HG02852 (cell line): Measurements from ENCODE around the gene TRAPPC12.
"Not testable (repeated sequence)": the region's sequence is repeated elsewhere in the genome, so short reads cannot be mapped to it uniquely, and the experiment has no call there.

Source experiments
- ATAC-seq: cut with Tn5 transposase; IDR thresholded peaks from one replicate; pipeline ENCODE4 v1.9.1; 2021; ENCODE audit warnings: mild to moderate bottlenecking, moderate library complexity; ENCODE audit not compliant: unreplicated experiment

The TRAPPC12 gene

DNA sequence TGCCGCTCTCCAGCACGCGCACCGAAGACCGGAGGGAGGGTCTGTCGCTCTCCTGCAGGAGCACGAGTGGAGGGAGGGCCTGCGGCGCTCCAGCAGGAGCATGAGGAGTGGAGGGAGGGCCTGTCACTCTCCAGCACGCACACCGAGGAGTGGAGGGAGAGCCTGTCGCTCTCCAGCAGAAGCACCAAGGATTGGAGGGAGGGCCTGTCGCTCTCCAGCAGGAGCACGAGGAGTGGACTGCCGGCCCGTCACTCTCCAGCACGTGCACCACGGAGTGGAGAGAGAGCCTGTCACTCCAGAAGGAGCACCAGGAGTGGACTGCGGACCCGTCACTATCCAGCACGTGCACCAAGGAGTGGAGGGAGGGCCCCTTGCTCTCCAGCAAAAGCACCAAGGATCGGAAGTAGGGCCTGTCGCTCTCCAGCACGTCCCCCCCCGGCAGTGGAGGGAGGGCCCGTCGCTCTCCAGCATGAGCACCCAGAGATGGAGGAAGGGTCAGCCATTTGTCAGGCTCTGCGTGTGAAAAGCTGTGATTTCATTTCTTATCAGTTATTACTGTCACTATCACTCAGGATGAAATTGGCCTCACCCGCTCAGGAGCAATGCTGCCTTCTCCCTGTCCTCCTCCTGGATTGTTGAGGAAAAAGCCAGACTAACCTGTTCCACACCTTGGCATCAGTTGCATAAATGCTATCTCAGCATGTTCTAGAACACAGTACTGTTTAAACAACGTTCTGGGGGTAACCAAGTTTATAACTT is 103.9 kb downstream of the TRAPPC12 start:
- no peak for ATAC-seq

DNA sequence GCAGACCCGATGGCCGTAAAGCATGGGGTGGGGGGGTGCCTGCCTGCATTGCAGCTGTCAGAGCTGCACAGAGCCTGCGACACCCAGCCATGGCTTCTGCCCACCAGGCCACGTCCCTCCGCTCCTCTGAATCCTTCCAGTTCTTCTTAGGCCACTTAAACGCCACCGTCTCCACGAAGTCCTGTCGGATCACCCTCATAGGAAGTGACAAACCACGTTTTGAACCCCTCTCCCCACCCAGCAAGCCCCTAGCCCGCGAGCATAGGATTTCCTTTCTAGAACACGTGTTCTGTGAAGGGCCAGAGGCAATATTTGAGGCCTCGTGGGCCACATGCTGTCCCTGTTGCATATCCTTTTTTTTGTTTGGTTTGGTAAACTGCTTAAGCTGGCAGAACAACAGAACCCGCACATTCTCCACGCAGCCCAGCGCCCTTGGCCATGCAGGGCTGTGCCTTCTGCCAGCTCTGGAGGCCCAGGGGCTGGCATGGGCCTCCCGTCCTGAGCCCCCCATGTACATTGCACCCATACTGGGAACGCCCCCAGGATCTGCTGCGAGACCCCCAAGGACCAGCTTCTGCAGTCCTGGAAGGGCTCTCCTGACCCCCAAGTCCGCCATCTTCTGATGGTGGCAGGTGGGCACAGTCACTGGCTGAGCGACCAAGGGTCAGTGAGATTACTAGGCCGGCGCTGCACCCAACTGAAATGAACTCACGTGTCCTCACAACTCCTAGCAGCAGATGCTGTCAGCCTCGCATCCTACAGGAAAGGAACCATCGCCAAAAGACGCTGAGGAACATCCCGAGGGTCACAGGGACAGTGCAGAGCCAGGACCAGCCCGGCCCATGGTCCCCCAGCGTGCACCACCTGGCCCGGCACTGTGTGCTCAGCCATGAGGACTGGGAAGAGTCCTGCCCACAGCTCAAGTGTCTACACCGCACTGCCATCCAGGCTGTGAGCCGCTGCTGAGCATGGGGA is 104.8 kb downstream of the TRAPPC12 start:
- no peak for ATAC-seq

DNA sequence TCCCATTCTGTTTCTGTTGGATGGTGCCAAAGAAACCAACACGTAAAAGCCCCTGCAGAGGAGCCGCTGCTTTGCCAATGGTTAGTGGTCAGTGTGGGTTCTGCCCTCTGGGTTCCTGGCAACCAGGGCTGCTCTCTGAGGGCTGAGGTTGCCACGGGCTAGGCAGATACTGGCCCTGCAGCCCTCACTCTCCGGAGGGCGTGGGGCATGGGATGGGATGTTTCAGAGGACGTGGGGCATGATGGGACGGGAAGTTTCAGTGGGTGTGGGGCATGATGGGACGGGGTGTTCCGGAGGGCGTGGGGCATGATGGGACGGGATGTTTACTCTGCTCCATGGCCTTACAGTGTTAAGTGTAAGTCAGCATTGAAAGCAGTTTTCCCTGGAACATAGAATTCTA is 105.7 kb downstream of the TRAPPC12 start:
- ATAC-seq, result no peak

DNA sequence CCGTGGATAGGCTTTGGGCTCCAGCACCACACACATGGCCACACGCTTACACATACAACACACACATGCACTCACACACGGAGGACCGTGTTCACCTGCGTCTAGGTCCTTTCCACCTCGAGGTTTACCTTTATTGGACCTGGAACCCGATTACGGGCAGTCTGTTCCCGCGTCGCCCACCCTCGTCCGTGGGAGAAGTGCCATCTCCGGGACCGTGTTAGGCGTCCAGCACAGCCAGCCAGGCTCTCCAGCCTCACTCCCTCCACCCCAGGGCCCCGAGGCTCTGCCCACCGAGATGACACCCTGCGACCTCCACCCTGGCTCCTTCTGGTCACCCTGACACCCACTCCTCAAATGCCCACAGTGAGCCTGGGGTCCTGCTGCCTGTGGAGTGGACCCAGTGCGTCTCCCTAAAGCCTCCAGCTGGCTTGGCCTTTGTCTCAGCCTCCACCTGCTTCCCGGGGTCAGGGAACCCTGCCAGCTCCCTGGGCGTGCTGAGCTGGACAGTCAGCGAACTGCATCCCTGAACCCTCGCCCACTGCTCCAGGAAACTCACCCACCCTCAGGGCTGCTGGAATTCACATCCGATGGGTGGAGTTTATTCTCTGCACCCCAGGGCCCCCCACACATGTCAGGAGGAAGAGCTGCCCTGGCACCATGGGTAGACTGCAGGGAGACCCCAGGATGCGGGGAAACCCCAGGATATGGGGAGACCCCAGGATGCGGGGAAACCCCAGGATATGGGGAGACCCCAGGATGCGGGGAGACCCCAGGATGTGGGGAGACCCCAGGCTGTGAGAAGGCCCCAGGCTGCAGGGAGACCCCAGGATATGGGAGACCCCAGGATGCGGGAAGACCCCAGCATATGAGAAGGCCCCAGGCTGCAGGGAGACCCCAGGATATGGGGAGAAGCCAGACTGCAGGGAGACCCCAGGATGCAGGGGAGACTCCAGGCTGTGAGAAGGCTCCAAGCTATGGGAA is 106.8 kb downstream of the TRAPPC12 start:
- no peak for ATAC-seq

DNA sequence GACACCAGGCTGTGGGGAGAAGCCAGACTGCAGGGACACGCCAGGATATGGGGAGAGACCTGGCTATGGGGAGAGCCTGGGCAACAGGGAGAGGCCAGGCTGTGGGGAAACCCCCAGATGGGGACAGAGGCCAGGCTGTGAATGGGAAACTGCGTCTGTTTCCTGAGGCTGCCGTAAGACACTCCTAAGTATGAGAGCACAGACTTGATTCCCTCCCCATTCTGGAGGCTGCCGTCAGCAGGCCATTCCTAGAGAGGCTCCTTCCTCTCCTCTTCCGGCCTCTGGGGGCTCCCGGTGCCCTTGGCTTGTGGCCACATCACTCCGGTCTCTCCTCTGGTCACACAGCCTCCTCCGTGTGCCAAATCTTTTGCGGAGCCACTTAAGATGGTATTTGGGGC is 107.5 kb downstream of the TRAPPC12 start:
- ATAC-seq, result no peak

DNA sequence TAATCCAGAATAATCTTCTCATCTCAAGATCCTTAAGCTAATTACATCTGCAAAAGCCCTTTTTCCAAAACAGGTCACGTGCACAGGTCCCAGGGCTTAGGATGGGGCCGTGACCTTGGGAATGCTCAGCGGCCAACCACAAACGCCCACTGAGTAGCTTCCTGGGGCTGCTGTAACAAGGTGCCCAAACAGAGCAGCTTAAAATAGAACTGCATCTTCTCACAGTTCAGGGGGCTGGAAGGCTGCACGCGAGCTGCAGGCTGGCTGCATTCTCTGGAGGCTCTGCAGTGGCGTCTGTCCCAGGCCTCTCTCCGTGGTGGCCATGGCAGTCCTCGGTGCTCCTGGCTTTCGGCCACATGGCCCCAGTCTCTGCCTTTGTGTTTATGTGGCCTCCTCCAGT is 107.9 kb downstream of the TRAPPC12 start:
- no peak for ATAC-seq

DNA sequence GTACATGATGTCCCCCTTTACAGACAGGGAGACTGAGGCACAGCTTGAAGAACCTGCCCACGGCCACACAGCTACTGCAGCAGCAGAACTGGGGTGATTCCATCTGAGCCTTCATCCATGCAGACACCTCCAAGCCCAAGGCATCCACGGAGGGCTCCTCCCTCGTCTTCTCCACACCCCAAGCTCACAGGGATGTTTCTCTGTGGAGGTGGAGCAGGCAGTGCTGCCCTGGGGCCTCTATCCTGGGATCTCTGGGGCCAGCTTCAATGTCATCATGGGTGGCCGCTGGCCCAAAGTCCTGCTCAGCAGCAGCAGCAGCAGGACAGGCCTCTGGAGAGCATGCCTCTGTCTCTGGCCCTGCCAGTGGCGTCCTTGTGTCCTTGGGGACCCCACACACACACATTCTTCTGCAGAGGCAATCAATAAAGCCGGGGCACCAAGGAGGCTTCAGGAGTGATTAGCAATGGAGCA is 108.6 kb downstream of the TRAPPC12 start:
- no peak for ATAC-seq

DNA sequence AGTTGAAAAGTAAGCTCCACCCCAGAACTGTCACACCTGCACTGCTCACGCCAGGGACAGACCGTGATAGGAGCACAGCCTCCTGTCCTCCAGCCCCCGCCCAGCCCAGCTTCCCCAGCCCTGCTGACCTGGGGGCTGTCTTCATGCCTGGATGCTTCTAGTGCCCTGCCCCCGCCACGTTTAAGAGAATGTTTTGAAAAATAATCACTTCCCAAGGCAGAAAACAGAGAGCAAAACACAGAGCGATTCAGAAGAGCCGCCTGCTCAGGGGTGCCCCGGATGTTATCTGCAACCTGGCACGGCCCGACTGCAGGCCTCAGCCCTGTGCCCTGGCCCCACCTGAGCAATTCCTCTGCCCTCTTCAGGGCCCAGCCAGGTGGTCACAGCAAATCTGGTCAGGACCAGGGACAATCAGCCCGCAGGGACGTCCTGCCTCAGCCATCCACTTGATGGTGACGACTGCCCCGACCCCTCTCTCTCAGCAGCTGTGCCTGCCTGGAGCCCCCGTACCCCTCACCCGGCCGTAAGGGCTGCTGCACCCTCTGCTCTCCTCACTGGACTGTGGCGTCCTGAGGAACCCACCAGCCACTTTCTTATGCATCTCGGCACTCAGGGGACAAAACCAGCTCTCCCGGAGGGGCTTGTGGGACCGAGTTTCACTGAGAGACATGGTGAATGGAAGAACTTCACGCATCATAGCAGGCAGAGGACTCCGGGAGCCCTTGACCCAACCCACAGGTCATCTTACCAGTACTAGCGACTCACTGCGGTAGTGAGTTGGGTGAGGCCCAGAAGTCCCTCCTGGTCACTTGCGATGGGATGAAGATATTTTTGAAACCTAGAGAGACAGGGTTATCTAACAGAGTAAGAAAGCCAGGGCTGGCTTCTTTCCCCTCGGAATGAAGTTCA is 109.6 kb downstream of the TRAPPC12 start:
- no peak for ATAC-seq

DNA sequence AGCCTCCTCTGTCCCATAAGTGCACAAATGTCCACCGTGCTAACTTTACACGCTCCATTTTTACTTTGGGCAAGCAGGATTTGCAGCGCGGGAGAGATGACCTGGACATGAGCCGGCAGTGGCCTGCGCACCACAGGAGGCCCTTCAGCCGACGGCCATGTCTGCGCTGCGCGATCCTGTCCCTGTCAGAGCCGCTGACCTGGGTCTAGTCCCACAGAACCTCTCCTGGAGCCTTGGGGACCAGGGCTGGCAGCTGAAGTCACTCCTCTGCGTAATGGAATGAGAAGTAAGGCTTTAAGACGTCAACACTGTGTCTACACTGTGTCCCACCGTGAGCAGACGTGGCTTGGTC is 110.2 kb downstream of the TRAPPC12 start:
- no peak for ATAC-seq

DNA sequence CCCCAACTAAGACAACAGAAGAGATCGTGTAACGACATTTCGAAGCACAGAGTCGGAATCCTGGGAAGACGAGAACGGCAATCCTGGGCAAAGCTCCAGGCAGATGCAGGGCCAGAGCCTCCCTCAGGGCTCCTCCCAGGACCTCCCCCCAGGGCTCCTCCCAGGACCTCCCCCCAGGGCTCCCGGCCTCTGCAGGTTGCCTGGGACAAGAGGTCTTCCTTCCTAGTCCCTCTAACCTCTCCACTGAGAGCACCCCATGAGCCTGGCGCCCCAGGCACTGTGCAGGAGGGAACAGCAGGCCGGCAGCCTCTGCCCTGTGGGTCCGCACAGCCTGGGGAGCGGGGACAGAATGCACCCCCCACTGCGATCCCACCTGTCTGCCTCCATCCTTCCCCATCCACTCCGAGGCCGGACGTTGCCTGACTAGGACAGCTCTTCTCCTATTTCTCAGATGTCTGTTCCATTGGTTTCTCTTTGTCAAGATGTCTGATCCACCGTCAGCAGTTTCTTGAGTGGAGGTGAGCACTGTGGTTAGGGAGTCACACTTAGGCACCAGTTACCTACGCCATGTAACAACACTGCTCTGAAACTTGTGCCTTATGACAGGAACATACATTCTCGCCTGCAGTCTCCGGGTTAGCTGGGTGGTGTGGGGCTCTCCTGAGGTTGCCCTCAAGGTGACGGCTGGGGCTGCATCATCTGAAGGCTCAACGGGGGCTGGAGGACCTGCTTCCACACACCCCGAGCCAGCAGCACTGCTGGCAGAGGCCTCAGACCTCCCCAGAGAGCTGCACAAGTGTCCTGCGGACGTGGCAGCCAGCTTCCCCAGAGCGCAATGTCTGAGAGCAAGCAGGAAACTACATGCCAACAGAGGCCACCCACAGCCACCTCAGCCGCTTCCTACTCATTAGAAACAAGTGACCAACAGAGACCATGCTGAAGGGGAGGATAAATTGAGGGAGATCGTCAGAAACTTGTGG is 111.0 kb downstream of the TRAPPC12 start:
- ATAC-seq, result no peak

DNA sequence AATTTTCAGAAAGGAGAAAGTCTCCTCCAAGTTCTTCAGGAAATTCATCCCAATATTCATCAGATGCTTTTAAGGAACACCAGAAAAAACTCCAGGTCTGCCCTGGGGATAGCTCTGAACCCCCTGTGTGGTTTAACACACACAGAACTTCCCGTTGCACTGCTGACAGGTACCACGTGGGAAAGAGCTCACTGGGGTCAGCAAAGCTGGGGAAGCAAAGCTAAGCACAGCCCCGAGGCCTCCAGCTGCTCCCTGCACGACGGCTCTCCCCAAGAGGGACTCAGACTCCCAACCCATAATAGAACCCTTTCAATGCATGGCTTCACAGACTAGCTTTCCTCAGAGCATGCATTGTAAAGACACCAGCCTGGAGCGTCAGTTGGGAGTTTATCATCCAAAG is 111.8 kb downstream of the TRAPPC12 start:
- ATAC-seq, result no peak

DNA sequence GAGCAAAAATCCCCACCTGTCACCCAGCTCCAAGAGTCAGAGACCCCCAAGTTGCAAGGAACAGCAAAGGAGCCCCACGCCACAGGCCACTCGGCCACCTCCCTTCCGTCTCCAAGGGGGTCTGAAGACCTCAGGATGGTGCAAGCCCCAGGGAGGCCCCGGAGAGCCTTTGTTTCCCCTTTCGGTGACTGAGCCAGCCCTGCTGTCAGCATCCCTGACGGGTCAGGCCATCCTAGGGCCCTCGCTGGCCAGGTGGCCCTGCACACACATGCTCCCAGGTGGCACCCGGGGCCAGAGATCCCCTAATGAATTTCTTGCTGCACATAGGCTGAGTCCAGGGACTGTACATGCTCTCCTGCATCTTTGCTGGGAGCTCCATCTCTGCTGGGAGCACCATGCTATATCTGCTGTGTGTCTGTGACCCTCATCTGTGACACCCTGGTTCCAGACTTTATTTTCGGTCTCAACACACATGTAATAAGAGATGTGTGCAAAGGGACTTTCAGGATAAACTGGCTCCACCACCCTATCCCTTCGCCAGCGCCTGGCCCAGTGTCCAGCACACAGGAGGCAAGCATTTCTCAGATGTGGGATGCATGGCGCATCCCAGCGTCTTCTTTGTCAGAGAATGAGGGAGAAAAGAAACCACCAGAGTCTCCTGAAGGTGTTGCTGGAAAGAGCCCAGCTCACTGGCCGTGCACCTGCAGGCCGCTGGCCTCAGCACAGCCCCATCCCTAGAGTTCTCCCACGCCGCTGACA is 112.4 kb downstream of the TRAPPC12 start:
- no peak for ATAC-seq

DNA sequence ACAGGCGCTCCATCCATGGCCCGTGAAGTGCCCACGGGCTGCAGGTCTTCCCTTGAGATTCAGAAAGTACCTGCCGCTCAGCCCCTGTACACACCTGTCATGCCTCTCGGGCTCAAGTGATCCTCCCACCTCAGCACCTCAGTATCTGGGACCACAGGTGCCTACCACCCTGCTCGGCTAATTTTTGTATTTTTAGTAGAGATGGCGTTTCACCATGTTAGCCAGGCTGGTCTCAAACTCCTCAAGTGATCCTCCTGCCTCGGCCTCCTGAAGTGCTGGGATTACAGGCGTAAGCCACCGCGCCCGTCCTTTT is 112.9 kb downstream of the TRAPPC12 start:
- ATAC-seq, result not testable (repeated sequence)

DNA sequence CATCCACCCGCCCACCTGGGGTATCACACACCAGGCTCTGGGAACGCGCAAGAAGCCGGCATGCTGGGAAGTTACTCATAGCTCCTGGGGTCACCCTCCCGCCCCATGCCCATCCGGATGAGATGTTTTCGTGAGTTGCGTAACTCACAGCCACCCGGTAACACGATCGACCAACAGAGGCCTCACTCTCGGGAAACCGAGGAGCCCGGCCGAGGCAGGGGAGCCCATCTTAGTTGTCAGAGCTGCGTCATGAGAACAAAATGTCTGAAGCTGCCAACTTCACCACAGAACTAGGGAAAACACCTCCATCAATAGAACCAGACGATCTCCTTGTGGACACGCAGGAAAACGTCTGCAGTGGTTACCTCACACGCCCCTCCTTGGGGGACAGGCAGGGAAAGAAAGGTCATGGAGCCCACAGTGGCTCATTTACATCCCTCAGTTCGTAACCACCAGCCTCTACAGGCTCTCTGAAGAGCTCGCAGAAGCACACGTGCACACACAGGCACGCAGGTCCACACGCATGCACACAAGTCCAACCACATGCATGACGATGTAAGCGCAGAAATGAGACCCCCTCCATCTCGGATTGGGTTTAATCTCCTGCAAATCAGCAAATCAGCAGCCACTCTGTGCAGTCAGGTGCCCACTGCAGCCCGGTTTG is 113.6 kb downstream of the TRAPPC12 start:
- ATAC-seq, result no peak

DNA sequence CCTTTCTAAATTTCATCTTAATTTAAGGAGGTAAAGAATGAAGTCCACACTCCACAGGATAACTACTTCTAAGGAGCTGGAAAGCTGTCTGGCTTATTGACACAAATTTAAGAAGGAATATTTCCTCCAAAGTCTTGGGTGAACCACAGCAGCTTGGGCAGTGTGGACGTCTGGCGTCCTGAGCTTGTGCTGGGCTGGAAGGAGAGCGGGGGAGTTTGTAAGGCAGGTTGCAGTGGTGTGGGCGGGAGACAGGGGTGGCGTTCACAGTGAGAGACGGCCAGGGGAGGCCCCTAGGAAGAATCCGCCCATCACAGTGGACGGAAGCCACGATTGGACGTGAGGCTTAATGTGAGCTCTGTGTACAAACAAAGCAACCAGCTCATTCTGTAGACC is 114.1 kb downstream of the TRAPPC12 start:
- no peak for ATAC-seq

DNA sequence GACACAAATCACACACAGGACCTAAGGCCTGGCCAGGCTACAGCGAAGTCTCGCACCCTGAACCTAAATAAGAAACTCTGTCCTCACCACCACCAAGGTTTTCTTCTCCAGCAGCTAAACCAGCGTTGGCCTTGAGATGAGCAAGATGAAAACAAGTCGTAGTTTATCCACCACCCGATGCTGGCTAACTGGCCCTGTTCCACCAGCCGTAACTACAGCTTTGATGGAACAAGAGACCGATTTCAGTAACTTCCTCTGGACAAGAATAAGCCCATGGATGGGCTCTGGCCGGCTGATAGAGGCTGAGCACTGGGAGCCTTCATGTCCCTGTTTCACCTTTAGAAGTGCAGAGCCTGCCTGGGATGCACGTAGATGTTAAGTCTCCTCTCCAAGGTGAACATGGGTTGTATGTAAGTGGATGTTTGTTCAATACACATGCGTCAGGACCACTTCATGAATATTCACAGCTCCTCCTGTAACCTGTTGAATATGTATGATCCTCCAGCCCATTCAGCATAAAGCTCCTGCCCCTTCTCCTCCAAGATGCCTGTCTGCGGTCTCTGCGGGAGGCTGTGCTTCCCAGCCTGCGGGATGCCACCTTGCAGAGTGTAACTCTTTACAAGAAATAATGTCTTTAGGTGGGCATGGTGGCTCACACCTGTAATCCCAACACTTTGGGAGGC is 115.6 kb downstream of the TRAPPC12 start:
- no peak for ATAC-seq

DNA sequence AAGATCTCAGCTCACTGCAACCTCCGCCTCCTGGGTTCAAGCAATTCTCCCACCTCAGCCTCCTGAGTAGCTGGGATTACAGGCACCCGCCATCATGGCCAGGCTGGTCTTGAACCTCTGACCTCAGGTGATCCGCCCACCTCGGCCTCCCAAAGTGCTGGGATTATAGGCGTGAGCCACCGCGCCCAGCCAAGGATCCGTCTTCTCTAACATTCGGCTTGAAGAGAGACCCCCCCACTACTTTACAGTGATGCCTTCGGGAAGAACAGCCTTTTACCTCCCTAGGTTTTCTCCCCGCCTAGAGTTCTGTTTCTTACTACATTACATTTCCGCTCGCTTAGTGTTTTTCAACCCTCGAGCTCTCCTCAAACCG is 117.2 kb downstream of the TRAPPC12 start:
- ATAC-seq, result not testable (repeated sequence)
